ENCODE data around the gene FARS2. TPM values are rescaled to one million over a fixed set of nuclear protein-coding genes. Genes with fewer than 3 reads are reported as not detected.

Gene FARS2
- polyA plus RNA-seq, 1 experiment, result 17.9 TPM

- POLR2A ChIA-PET, result no interaction called here
- CTCF ChIA-PET, result no interaction called here
- no peak for TF ChIP-seq CTCF (IDR thresholded peaks at IDR 0.05; ENCODE audit: insufficient read depth, low read depth, low read length)
Observed at GRCh38 chr6:5367510-5367909, 106.2 kb downstream of the FARS2 start.

DNA sequence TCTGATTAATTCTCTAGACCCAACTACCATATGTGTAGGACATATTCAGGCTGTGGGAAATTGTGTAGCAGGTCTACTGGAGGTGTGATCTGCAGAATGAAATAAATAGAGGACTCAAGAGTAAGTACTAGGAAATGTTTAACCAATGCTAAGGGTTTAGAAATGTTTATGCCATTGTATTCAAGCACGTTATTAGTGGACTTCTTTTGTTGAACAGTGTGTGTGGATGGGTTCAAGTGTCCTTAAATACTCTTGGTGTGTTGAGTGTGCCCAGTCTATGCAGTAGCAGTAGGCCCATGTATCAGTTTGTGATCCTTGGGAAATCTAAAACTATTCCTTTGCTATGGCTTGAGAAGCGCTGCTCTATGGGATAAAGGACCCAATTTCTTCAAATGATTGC, 112.1 kb downstream of the FARS2 start:
- TF ChIP-seq CTCF (IDR thresholded peaks at IDR 0.05; ENCODE audit: insufficient read depth, low read depth, low read length), result no peak
- Histone ChIP-seq H3K4me3 (ENCODE audit: low read depth, low read length) (no peak overlapping the region), H3K36me3 (ENCODE audit: control insufficient read depth, insufficient read depth, low read length) (no peaks in the 10 kb centered on the region), H3K27me3 (ENCODE audit: control insufficient read depth, insufficient read depth, low read length) (no peaks in the 10 kb centered on the region)
- POLR2A ChIA-PET, result no interaction called here
- CTCF ChIA-PET, result no interaction called here
- DNase-seq (ENCODE audit: low read depth), result no peak

More at GRCh38 chr6:5367510-5367909, 106.2 kb downstream of the FARS2 start:
- no peak for DNase-seq (ENCODE audit: low read depth)
- H3K27me3 ChIP-seq (ENCODE audit: control insufficient read depth, insufficient read depth, low read length), result no peaks in the 10 kb centered on the region
- H3K4me3 ChIP-seq (ENCODE audit: low read depth, low read length), result no peak overlapping the region
- no peaks in the 10 kb centered on the region for H3K36me3 ChIP-seq (ENCODE audit: control insufficient read depth, insufficient read depth, low read length)

- ChIA-PET POLR2A (no interaction called here), CTCF (interaction anchor here (1.3 to 3.5 kb wide), 2 partner anchors 11 to 252 kb away, joined by 4 to 16 read pairs; no protein-coding TSS in a partner anchor)
- H3K36me3 ChIP-seq (ENCODE audit: control insufficient read depth, insufficient read depth, low read length), result no peaks in the 10 kb centered on the region
- no peaks in the 10 kb centered on the region for H3K27me3 ChIP-seq (ENCODE audit: control insufficient read depth, insufficient read depth, low read length)
- TF ChIP-seq CTCF (IDR thresholded peaks at IDR 0.05; ENCODE audit: insufficient read depth, low read depth, low read length), result no peak
- H3K4me3 ChIP-seq (ENCODE audit: low read depth, low read length), result no peak overlapping the region
- DNase-seq (ENCODE audit: low read depth), result no peak
Observed at GRCh38 chr6:5378331-5378730, 117.0 kb downstream of the FARS2 start.

DNA sequence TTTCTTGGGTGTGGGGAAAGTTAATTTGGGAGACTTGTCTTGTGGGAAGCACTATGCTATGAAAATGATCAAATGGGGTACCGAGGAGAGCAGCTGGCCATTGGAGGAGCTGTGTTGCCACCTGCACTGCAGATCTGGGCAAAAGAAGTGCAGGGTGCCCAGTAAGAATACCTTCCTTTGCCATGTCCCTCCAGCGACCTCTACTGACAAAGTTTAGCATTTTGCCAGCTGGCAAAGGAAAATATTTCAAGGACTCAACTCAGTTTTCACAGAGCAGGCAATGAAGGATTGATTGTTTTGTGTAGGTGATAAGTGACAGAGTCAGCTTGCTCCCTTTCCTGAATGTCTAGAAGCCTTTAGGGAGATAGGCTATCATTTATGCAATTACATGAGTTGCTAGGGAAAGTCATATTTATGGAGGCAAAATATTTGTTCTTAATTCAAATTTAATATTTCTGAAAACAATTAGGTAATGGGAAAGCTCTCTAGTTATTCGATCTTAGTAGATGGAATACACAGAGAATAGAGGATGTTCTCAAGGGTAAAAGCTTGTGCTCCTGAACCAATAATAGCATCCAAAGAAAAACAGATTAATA, 118.4 kb downstream of the FARS2 start:
- CTCF ChIA-PET, result interaction anchor here (0.6 to 3.5 kb wide), 11 partner anchors 10 to 254 kb away, joined by 3 to 18 read pairs (median 4); no protein-coding TSS in a partner anchor
- Histone ChIP-seq H3K4me3 (ENCODE audit: low read depth, low read length) (no peak overlapping the region), H3K27me3 (ENCODE audit: control insufficient read depth, insufficient read depth, low read length) (no peaks in the 10 kb centered on the region), H3K36me3 (ENCODE audit: control insufficient read depth, insufficient read depth, low read length) (no peaks in the 10 kb centered on the region)
- POLR2A ChIA-PET, result no interaction called here
- peak; percentile 65 for TF ChIP-seq CTCF (IDR thresholded peaks at IDR 0.05; ENCODE audit: insufficient read depth, low read depth, low read length)
- DNase-seq (ENCODE audit: low read depth), result no peak

DNA sequence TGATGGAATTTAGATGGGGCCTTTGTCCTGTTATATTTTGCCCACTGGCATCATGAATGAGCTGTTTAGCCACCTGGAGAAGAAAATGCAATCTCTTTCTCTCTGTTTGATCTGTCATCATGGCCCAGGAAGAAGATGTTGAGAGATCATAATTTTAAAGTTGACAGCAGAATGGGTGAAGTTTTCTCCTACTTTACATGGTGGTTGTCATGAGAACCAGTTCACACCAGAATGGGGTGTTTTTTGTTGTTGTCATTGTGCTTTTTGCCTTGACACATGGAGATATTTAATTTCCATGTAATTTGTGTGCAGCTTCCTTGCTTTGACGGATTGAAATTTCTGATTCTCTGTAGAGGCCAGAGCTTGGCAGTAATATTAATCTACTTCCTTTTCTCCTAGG, 122.5 kb downstream of the FARS2 start:
- no peak for TF ChIP-seq CTCF (IDR thresholded peaks at IDR 0.05; ENCODE audit: insufficient read depth, low read depth, low read length)
- no peak for DNase-seq (ENCODE audit: low read depth)
- Histone ChIP-seq H3K36me3 (ENCODE audit: control insufficient read depth, insufficient read depth, low read length) (no peaks in the 10 kb centered on the region), H3K27me3 (ENCODE audit: control insufficient read depth, insufficient read depth, low read length) (no peaks in the 10 kb centered on the region), H3K4me3 (ENCODE audit: low read depth, low read length) (no peak overlapping the region)
- POLR2A ChIA-PET, result no interaction called here
- CTCF ChIA-PET, result interaction anchor here (1.8 kb wide), 1 partner anchor 240 kb away, joined by 9 read pairs; no protein-coding TSS in a partner anchor
